ENCODE measurements around the gene NTRK2. TPM values are rescaled to one million over a fixed set of nuclear protein-coding genes. Genes with fewer than 3 reads are reported as not detected.

NTRK2 gene
- total and polyA plus RNA-seq, 2 experiments from 2014 or later, result 0.03 TPM; not detected in 1

DNA sequence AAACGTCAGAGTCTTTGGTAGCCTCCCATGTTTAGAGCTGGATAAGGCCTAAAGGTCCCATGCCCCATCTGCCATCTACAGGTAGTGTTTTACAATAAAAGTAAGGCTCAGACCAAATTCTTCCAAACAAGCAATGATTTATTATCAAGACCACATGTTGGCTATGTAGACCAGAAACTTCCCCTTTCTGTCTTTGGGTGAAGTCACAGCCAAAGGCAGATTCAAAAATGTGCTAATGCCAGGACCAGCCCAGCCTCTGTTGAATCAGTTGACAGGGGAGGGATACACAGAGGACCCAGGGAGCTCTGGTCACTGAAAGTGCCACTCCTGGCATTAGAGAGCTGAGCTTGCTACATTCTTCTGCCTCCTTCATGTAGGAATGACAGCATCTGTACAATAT is 360.8 kb downstream of the NTRK2 start (continued):
- TF ChIP-seq CTCF (conservative IDR thresholded peaks at IDR 0.05; ENCODE audit: low read depth in 2 of 2) (no peak), NANOG (IDR thresholded peaks at IDR 0.05; ENCODE audit: borderline replicate concordance) (no peak), CREB1 (CRISPR knock-in tag; IDR thresholded peaks at IDR 0.05; ENCODE audit: low read depth) (no peak), STAT1 (IDR thresholded peaks at IDR 0.05; ENCODE audit: unreplicated experiment) (no peak), EZH2 (IDR thresholded peaks at IDR 0.05; ENCODE audit: low read depth, unreplicated experiment) (no peak), ZNF114 (CRISPR knock-in tag; IDR thresholded peaks at IDR 0.05) (no peak)
- TF ChIP-seq, protein P1, sequence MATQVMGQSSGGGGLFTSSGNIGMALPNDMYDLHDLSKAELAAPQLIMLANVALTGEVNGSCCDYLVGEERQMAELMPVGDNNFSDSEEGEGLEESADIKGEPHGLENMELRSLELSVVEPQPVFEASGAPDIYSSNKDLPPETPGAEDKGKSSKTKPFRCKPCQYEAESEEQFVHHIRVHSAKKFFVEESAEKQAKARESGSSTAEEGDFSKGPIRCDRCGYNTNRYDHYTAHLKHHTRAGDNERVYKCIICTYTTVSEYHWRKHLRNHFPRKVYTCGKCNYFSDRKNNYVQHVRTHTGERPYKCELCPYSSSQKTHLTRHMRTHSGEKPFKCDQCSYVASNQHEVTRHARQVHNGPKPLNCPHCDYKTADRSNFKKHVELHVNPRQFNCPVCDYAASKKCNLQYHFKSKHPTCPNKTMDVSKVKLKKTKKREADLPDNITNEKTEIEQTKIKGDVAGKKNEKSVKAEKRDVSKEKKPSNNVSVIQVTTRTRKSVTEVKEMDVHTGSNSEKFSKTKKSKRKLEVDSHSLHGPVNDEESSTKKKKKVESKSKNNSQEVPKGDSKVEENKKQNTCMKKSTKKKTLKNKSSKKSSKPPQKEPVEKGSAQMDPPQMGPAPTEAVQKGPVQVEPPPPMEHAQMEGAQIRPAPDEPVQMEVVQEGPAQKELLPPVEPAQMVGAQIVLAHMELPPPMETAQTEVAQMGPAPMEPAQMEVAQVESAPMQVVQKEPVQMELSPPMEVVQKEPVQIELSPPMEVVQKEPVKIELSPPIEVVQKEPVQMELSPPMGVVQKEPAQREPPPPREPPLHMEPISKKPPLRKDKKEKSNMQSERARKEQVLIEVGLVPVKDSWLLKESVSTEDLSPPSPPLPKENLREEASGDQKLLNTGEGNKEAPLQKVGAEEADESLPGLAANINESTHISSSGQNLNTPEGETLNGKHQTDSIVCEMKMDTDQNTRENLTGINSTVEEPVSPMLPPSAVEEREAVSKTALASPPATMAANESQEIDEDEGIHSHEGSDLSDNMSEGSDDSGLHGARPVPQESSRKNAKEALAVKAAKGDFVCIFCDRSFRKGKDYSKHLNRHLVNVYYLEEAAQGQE (IDR thresholded peaks at IDR 0.05; ENCODE audit: unreplicated experiment), result no peak

DNA sequence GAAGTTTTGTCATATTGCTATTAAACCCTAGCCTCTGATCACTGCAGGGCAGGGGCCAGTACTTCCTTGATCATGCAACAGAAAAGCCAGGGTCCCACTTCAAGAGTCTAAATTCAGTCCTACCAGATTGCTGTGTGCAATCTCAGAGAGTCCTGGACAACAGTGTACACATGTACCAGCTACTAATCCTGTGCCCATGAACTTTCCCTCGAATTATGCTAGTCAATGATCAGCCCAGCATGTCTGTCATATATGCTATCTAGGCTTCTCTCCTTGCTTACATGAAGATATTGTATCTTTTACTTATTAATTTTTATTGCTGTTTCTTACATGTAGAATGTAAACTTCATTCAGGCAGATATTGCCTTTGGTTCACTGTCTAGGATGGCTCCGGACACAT is 367.0 kb downstream of the NTRK2 start:
- Histone ChIP-seq H3K27ac (ENCODE audit: low read depth) (no peak overlapping the region), H3K4me2 (no peak overlapping the region), H3K9me2 (ENCODE audit: insufficient read depth) (peaks cover 20% of the 10 kb centered on the region), H3F3A (replicated peaks; ENCODE audit: low read depth) (no peaks in the 10 kb centered on the region), H3K27me3 (ENCODE audit: insufficient read depth) (no peaks in the 10 kb centered on the region), H2AFZ (no peak overlapping the region), H3K4me3 (no peak overlapping the region), H3K79me2 (replicated peaks; ENCODE audit: insufficient read depth) (no peaks in the 10 kb centered on the region), H3K36me3 (ENCODE audit: insufficient read depth) (no peaks in the 10 kb centered on the region), H3K4me1 (ENCODE audit: insufficient read depth) (peaks cover 16% of the 10 kb centered on the region), H4K20me1 (replicated peaks; ENCODE audit: insufficient read depth) (no peaks in the 10 kb centered on the region)
- Mint-ChIP-seq H3K9me3 (no peaks in the 10 kb centered on the region; the same call in 2 of the 3 replicates), H3K27me3 (ENCODE audit: insufficient read depth, low read depth, poor library complexity) (peaks cover 2% of the 10 kb centered on the region), H3K4me3 (no peak overlapping the region), H3K27ac (no peak overlapping the region), H3K36me3 (ENCODE audit: low read depth) (no peaks in the 10 kb centered on the region), H3K4me1 (no peaks in the 10 kb centered on the region; the same call in 1 of the 3 replicates)
- DNase-seq (ENCODE audit: low spot score) (no peak), ATAC-seq (no peak)
- TF ChIP-seq CTCF (conservative IDR thresholded peaks at IDR 0.05; ENCODE audit: low read depth in 2 of 2) (no peak), JUNB (IDR thresholded peaks at IDR 0.05; ENCODE audit: unreplicated experiment) (no peak), CREB1 (CRISPR knock-in tag; IDR thresholded peaks at IDR 0.05; ENCODE audit: low read depth) (no peak), ZNF331 (CRISPR knock-in tag; IDR thresholded peaks at IDR 0.05; ENCODE audit: low read depth) (no peak), ZNF114 (CRISPR knock-in tag; IDR thresholded peaks at IDR 0.05) (no peak)
- TF ChIP-seq, protein P1 (IDR thresholded peaks at IDR 0.05; ENCODE audit: unreplicated experiment), result no peak

Data from GM23338 (cell line).